ENCODE data around the gene WNT4. TPM values are rescaled to one million over a fixed set of nuclear protein-coding genes. Genes with fewer than 3 reads are reported as not detected.

Gene WNT4
- total RNA-seq, 4 donors from 2014 or later: 1.3 to 14.0 (median 11.5) TPM; not detected in 1

- no peaks in the 10 kb centered on the region for H3K4me1 ChIP-seq
- intact Hi-C loops (cut with DNase I; ENCODE audit: low total_unique reads): no loop called here
Measured at GRCh38 chr1:22164841-22165808, 22.2 kb upstream of the WNT4 start.

GRCh38 chr1:22163564-22163963 is 20.7 kb upstream of the WNT4 start:
- Histone ChIP-seq H3K36me3 (no peaks in the 10 kb centered on the region), H3K27ac (no peak overlapping the region), H3K4me3 (no peak overlapping the region), H3K9me3 (no peaks in the 10 kb centered on the region), H3K4me1 (no peaks in the 10 kb centered on the region), H3K27me3 (no peaks in the 10 kb centered on the region)
- no peak for DNase-seq
- TF ChIP-seq CTCF (IDR thresholded peaks at IDR 0.05) (no peak), POLR2A (IDR thresholded peaks at IDR 0.05) (no peak)
- intact Hi-C loops (cut with DNase I; ENCODE audit: low total_unique reads): no loop called here

More at GRCh38 chr1:22164841-22165808, 22.2 kb upstream of the WNT4 start:
- H3K9me3 ChIP-seq: no peaks in the 10 kb centered on the region
- H3K4me3 ChIP-seq: no peak overlapping the region
- no peak for DNase-seq
- H3K27ac ChIP-seq: no peak overlapping the region
- no peaks in the 10 kb centered on the region for H3K36me3 ChIP-seq
- no peak for TF ChIP-seq POLR2A (IDR thresholded peaks at IDR 0.05)
- no peak for TF ChIP-seq CTCF (IDR thresholded peaks at IDR 0.05)
- H3K27me3 ChIP-seq: no peaks in the 10 kb centered on the region

DNA sequence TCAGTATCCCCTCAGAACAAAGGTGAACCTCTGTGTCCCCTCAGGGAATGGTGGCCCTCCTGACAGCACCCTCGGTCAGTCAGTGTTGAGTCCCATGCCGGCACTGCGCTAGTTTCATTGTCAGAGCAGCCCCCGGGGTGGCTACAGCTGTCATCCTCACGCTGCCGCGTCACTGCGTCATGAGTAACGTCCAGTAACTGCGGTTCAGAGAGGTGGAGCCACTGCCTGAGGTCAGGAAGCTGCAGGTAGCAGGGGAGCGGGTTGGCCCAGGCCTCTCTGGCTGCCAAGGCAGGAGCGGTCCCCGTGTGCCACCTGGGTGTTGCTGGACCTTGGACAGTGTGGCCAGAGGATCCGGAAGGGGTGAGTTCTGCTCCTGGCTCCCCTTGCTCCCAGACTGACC is 20.2 kb upstream of the WNT4 start:
- no peak for TF ChIP-seq POLR2A (IDR thresholded peaks at IDR 0.05)
- TF ChIP-seq CTCF (IDR thresholded peaks at IDR 0.05): no peak
- Histone ChIP-seq H3K27me3 (no peaks in the 10 kb centered on the region), H3K9me3 (no peaks in the 10 kb centered on the region), H3K4me3 (no peak overlapping the region), H3K36me3 (no peaks in the 10 kb centered on the region), H3K4me1 (no peaks in the 10 kb centered on the region), H3K27ac (no peak overlapping the region)
- intact Hi-C loops (cut with DNase I; ENCODE audit: low total_unique reads): no loop called here
- DNase-seq: no peak

DNA sequence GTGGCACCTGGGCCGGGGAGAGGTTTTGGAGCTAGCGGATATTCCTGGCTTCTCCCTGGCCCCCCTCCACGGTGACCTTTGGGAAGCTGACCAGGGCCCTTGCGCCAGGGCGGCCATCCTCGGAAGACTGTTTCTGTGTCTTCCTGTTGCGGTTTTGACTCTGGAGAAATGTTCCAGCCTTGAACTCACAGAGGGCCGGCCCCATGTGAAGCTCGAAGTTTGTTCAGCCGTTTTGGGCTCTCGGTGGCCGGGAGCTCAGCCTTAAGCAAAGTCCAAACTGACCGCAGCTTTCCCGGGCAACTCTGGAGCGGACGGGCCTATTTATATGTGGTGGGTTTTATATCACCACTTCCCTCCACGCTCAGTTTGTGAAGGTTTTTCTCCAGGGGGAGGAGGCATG is 17.0 kb upstream of the WNT4 start:
- TF ChIP-seq POLR2A (IDR thresholded peaks at IDR 0.05) (no peak), CTCF (IDR thresholded peaks at IDR 0.05) (no peak)

GRCh38 chr1:22158654-22159053 is 15.8 kb upstream of the WNT4 start:
- Histone ChIP-seq H3K36me3 (no peaks in the 10 kb centered on the region), H3K4me1 (no peaks in the 10 kb centered on the region), H3K4me3 (no peak overlapping the region), H3K27me3 (no peaks in the 10 kb centered on the region), H3K27ac (no peak overlapping the region), H3K9me3 (no peaks in the 10 kb centered on the region)
- intact Hi-C loops (cut with DNase I; ENCODE audit: low total_unique reads): no loop called here
- no peak for TF ChIP-seq CTCF (IDR thresholded peaks at IDR 0.05)
- no peak for TF ChIP-seq POLR2A (IDR thresholded peaks at IDR 0.05)
- no peak for DNase-seq

More for the DNA sequence above, 17.0 kb upstream of the WNT4 start:
- H3K4me3 ChIP-seq: no peak overlapping the region
- no peak overlapping the region for H3K27ac ChIP-seq
- no peaks in the 10 kb centered on the region for H3K9me3 ChIP-seq
- H3K4me1 ChIP-seq: no peaks in the 10 kb centered on the region
- H3K36me3 ChIP-seq: no peaks in the 10 kb centered on the region
- DNase-seq: no peak
- no peaks in the 10 kb centered on the region for H3K27me3 ChIP-seq
- intact Hi-C loops (cut with DNase I; ENCODE audit: low total_unique reads): no loop called here

Measured in uterus (tissue), 4 donors.